ENCODE measurements around the gene GID4.

GRCh38 chr17:18035704-18036103, 3.5 kb upstream of the GID4 start:
- no peak for TF ChIP-seq POLR2A (IDR thresholded peaks at IDR 0.05)
- TF ChIP-seq, protein P1, sequence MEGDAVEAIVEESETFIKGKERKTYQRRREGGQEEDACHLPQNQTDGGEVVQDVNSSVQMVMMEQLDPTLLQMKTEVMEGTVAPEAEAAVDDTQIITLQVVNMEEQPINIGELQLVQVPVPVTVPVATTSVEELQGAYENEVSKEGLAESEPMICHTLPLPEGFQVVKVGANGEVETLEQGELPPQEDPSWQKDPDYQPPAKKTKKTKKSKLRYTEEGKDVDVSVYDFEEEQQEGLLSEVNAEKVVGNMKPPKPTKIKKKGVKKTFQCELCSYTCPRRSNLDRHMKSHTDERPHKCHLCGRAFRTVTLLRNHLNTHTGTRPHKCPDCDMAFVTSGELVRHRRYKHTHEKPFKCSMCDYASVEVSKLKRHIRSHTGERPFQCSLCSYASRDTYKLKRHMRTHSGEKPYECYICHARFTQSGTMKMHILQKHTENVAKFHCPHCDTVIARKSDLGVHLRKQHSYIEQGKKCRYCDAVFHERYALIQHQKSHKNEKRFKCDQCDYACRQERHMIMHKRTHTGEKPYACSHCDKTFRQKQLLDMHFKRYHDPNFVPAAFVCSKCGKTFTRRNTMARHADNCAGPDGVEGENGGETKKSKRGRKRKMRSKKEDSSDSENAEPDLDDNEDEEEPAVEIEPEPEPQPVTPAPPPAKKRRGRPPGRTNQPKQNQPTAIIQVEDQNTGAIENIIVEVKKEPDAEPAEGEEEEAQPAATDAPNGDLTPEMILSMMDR (IDR thresholded peaks at IDR 0.05) = no peak
